Activated CD4-positive, alpha-beta T cell treated with anti-CD3 and anti-CD28 coated beads, Interleukin-2, amount 50 U/mL, for 16 hours (primary cell): ENCODE measurements around the gene GGA2.
"Not testable (repeated sequence)": the region's sequence is repeated elsewhere in the genome, so short reads cannot be mapped to it uniquely, and the experiment has no call there.

Experiments used
- DNase-seq: peaks from one replicate; pipeline ENCODE4 v3.0.0-alpha.2; 2020

GGA2 gene

GRCh38 chr16:23501291-23501690 is 9.0 kb downstream of the GGA2 start:
- DNase-seq, result no peak

DNA sequence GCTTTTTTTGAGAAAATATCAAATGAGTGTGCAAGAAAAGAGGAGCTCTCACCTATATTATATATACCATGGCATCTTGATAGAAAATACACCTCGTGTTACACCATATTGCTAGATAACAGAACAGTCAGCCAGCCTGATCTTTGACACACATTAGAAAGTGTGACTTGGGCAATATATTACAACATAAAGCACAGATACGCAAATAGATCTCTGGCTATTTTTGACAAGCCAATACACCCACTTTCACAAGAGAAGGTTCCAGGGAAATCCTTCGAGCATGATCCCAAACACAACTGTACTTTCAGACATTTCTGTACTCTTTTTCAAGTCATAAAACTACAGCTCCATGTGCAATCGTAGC is 9.4 kb downstream of the GGA2 start:
- DNase-seq, result no peak

DNA sequence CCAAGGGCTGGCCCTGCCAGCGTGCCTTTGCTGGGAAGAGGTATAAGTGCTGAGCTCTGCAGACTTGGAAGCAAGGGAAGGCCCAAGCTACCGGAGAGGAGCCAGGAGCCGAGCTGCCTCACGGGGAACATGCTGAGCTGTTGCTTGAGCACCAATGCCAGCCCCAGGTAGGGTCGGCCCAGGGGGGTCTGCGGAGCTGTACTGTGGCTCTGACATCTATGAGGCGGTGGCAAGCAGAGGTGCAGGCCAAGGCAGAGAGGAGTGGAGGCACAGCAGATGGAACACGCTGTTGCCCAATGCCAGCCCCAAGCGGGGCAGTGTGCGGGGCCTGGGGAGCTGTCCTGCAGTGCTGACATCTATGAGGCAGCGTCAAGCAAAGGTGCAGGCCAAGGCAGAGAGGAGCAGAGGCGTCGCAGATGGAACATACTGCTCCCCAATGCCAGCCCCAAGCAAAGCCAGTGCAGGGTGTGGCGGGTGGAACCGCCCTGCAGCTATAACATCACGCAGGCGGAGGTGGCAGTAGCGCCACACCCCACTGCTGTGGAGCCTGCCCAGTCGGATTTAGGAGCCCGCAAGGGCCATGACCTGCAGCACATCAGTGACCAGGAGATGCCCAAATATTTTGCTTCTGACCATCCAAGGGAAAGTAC is 10.0 kb downstream of the GGA2 start:
- no peak for DNase-seq

GRCh38 chr16:23499801-23500200 is 10.5 kb downstream of the GGA2 start:
- no peak for DNase-seq

GRCh38 chr16:23498863-23499262 is 11.4 kb downstream of the GGA2 start:
- DNase-seq, result no peak

GRCh38 chr16:23497543-23497868 is 12.8 kb downstream of the GGA2 start:
- no peak for DNase-seq

GRCh38 chr16:23496821-23497542 is 13.3 kb downstream of the GGA2 start:
- DNase-seq, result no peak

GRCh38 chr16:23495671-23496070 is 14.6 kb downstream of the GGA2 start:
- DNase-seq, result no peak

- DNase-seq, result no peak
Measured at GRCh38 chr16:23494188-23494587, 16.1 kb downstream of the GGA2 start.

GRCh38 chr16:23491490-23492391 is 18.6 kb downstream of the GGA2 start:
- no peak for DNase-seq

GRCh38 chr16:23486480-23486879 is 23.8 kb downstream of the GGA2 start:
- DNase-seq, result no peak

- DNase-seq, result no peak
Measured at GRCh38 chr16:23485841-23486240, 24.5 kb downstream of the GGA2 start.

DNA sequence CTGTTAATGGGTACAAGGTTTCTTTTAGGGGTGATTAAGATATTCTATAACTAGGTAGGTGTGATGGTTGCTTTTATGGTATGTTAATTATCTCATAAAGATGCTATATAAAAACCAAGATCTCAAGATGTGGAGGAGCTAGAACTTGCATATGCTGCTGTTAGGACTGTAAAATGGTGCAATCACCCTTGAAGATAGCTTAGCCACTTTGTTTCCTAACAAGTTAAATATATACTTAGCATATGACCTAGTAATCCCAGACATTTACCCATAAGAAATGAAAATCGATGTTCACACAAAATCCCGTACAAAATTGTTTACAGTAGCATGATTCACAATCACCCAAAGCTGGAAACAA is 25.1 kb downstream of the GGA2 start:
- DNase-seq, result no peak

DNA sequence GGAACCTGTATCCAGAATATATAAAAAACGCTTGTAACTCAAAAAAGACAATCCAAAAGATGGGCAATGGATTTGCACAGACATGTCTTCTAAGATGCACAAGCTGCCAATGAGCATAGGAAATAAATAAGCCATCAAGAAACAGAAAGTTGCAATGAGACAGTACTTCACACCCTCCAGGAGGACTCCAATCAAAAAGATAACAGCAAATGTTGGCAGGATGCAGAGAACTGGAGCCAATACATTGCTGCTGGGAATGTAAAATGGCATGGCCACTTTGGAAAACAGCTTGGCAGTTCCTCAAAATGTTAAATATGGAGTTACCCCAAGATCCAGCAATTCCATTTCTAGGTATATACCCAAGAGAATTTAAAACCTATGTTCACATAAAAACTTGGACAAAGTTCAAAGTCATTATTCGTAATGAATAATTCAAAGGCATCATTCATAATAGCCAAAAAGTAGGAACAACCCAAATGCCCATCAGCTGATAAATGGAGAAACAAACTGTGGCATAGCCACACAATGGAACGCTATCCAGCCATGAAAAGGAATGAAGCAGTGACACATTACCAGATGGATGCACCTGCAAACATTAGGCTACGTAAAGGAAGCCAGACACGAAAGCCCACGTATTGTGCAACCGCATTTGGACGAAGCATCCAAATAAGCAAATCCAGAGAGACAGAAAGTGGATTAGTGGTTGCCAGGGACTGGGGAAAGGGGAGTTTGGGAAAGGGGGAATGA is 25.6 kb downstream of the GGA2 start:
- DNase-seq, result no peak

- DNase-seq, result not testable (repeated sequence)
Measured at GRCh38 chr16:23483492-23483891, 26.8 kb downstream of the GGA2 start.

DNA sequence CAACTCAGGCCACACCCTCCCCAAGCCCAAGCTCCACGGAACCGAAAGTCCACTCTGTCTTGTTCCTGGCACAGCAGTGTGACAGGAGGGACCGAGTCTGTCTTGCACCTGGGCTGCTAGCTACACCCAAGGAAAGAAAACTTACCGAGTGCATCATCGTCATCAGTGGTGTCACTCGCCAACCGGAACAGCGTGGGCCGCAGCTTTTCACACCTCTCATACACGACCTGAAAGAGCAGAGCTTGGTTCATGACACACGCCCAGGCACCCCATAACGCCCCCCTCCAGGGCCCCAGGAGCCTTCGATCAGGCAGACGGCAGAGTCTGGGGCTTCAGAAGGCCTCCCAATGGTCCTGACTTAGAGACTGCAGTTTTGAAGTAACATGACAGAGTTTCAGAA is 27.5 kb downstream of the GGA2 start:
- no peak for DNase-seq

DNA sequence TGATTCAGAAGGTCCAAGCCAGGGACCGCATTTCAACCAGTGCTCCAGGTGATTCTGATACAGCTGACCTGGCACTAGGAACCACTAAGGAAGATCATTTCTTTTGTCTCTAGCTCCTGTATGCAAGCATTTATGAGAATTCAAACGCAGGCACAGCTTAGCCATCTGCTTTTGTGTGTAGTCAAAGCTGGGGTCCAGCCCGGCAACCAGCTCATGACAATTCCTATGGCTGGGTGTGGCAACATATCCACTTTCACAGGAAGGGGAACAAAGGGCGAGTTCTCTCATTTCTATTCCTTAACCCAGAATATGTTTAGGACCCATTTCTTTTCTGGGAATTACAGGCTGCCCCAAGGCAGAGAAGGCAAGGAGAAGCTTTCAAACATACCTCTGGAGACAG is 30.0 kb downstream of the GGA2 start:
- no peak for DNase-seq

GRCh38 chr16:23479138-23479537 is 31.2 kb downstream of the GGA2 start:
- DNase-seq, result no peak

DNA sequence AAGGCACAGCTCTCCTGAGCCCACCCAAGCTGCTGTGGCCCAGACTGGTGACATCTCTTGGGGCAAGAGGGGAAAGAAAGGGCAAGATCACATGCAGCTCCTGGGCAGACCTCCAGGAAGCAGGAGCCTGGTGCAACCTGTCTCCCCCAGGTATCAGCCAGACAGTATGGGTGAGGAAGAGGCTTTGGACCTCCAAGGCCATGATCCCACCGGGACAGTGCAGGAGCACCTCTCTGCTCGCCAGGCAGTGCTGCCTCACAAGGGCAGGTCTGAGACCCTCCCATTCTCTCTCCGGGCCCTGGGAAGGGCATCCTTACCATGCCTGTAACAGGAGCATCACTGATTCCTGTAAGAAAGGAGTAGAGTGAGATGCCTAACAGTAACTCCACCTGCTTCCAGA is 31.7 kb downstream of the GGA2 start:
- DNase-seq, result no peak

GRCh38 chr16:23476289-23476688 is 34.0 kb downstream of the GGA2 start:
- no peak for DNase-seq

DNA sequence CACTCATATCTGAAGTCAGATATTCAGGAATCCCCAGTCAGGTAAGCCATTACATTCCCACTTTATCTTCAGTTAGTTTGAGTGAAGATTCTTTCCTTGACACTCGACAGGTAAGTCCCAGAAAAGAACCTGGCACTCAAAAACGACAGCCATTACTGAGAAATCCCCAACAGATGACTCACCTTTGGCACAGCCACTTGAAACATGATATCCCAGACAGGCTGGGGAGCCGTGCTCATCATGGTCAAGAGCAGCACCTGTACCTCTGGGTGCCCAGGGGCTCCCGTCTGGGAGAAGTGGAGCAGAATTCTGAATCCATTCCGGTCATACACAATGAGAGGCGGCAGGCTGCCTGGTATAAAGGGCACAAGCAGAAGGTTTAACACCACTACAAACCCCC is 40.5 kb downstream of the GGA2 start:
- DNase-seq, result no peak

- DNase-seq, result no peak
Measured at GRCh38 chr16:23466162-23466885, 44.0 kb downstream of the GGA2 start.

GRCh38 chr16:23465179-23465578 is 45.1 kb downstream of the GGA2 start:
- DNase-seq, result no peak
